Measurements from ENCODE around the gene LIN9.
"Not testable (repeated sequence)": the region's sequence is repeated elsewhere in the genome, so short reads cannot be mapped to it uniquely, and the experiment has no call there.

Gene LIN9

DNA sequence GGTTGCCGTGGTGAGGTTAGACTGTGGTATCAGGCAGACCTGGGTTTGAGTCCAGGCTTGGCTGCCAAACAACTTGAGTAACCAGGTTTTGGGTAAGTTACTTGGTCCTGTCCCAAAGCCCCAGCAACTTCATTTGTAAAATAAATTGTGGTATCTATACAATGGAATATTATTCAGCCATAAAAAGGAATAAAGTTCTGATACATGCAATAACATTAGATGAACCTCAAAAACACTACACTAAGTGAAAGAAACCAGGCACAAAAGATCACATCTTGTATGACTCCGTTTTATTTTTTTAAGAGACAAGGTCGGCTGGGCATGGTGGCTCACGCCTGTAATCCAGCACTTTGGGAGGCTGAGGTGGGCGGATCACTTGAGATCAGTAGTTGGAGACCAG is 101.9 kb downstream of the LIN9 start:
- Histone ChIP-seq H3K9me3 (ENCODE audit: control insufficient read depth, low read length) (no peaks in the 10 kb centered on the region), H3K4me2 (ENCODE audit: low read length) (no peak overlapping the region), H3K4me3 (ENCODE audit: low read depth, low read length) (no peak overlapping the region), H3K27ac (no peak overlapping the region), H3K79me2 (no peaks in the 10 kb centered on the region), H3K36me3 (ENCODE audit: control insufficient read depth, insufficient read depth, low read length) (no peaks in the 10 kb centered on the region), H3K27me3 (ENCODE audit: control insufficient read depth, insufficient read depth, low read length) (no peaks in the 10 kb centered on the region), H3K4me1 (no peaks in the 10 kb centered on the region), H3K9ac (no peak overlapping the region), H2AFZ (no peak overlapping the region)
- TF ChIP-seq, protein P1, sequence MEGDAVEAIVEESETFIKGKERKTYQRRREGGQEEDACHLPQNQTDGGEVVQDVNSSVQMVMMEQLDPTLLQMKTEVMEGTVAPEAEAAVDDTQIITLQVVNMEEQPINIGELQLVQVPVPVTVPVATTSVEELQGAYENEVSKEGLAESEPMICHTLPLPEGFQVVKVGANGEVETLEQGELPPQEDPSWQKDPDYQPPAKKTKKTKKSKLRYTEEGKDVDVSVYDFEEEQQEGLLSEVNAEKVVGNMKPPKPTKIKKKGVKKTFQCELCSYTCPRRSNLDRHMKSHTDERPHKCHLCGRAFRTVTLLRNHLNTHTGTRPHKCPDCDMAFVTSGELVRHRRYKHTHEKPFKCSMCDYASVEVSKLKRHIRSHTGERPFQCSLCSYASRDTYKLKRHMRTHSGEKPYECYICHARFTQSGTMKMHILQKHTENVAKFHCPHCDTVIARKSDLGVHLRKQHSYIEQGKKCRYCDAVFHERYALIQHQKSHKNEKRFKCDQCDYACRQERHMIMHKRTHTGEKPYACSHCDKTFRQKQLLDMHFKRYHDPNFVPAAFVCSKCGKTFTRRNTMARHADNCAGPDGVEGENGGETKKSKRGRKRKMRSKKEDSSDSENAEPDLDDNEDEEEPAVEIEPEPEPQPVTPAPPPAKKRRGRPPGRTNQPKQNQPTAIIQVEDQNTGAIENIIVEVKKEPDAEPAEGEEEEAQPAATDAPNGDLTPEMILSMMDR (IDR thresholded peaks at IDR 0.05), result no peak

DNA sequence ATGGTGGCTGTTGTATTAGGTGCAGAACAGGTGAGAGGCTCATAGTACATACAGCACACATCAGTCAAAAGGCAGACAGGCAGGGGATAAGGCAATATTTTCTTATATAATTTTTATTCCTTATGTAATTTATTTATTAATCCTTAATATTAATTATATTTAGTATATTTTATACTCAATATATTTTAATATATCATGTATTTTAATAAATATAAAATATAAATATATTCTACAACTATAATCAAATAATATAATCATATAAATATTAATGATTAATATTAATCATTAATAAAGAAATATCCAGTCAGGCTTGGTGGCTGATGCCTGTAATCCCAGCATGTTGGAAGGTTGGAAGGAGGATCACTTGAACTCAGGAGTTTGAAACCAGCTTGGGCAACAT is 104.8 kb downstream of the LIN9 start:
- Histone ChIP-seq H3K9ac (no peak overlapping the region), H3K4me3 (ENCODE audit: low read depth, low read length) (no peak overlapping the region), H3K79me2 (no peaks in the 10 kb centered on the region)

DNA sequence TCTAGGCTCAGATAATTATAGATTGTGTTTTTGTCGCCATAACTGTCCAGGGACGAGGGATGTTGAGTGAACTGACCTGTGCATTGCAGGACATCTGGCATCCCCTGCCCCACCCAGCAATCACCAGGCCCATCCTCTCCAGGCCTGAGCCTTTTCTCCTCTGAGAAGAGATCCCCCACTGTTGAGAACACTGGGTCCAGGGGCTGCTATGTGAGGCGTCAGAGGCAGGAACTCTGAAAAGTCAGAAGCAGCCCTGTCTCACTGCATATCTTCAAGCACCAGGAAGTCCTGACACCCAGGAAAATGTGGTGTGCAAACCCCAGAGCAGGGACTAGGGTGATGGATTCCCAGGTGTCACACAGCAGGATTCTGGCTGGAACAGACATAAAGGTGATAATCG is 105.3 kb downstream of the LIN9 start:
- Histone ChIP-seq H3K9ac (no peak overlapping the region), H3K27me3 (ENCODE audit: control insufficient read depth, insufficient read depth, low read length) (no peaks in the 10 kb centered on the region), H3K36me3 (ENCODE audit: control insufficient read depth, insufficient read depth, low read length) (no peaks in the 10 kb centered on the region), H3K4me3 (ENCODE audit: low read depth, low read length) (no peak overlapping the region), H3K79me2 (no peaks in the 10 kb centered on the region), H3K27ac (no peak overlapping the region), H3K4me1 (no peaks in the 10 kb centered on the region), H3K4me2 (ENCODE audit: low read length) (no peak overlapping the region), H2AFZ (no peak overlapping the region), H3K9me3 (ENCODE audit: control insufficient read depth, low read length) (no peaks in the 10 kb centered on the region)
- TF ChIP-seq, protein P1 (IDR thresholded peaks at IDR 0.05), result no peak

More for the DNA sequence above, 104.8 kb downstream of the LIN9 start:
- Histone ChIP-seq H3K9me3 (ENCODE audit: control insufficient read depth, low read length) (no peaks in the 10 kb centered on the region), H3K4me1 (no peaks in the 10 kb centered on the region), H3K27me3 (ENCODE audit: control insufficient read depth, insufficient read depth, low read length) (no peaks in the 10 kb centered on the region), H3K27ac (no peak overlapping the region), H3K4me2 (ENCODE audit: low read length) (no peak overlapping the region), H2AFZ (no peak overlapping the region), H3K36me3 (ENCODE audit: control insufficient read depth, insufficient read depth, low read length) (no peaks in the 10 kb centered on the region)
- TF ChIP-seq, protein P1 (IDR thresholded peaks at IDR 0.05), result no peak

DNA sequence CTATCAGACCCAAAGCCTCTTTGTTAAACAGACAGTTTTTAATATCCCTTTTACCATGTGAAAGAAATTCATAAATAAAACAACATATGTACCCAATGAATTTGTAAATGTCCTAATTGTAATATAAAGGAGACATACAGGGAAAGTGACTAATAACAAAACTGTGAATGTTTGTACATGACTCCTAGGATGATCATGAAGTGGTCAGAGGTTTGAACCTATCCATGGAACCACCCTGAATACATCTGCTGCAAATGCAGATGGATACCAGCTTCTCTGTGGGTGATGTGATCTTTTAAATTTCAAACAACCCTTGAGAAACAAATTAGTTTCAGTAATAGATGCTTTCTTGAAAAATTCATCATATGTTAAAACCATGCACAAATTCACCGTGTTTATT is 105.7 kb downstream of the LIN9 start:
- Histone ChIP-seq H3K36me3 (ENCODE audit: control insufficient read depth, insufficient read depth, low read length) (no peaks in the 10 kb centered on the region), H3K9me3 (ENCODE audit: control insufficient read depth, low read length) (no peaks in the 10 kb centered on the region), H2AFZ (no peak overlapping the region), H3K79me2 (no peaks in the 10 kb centered on the region), H3K4me2 (ENCODE audit: low read length) (no peak overlapping the region), H3K4me3 (ENCODE audit: low read depth, low read length) (no peak overlapping the region), H3K27ac (no peak overlapping the region), H3K9ac (no peak overlapping the region), H3K4me1 (no peaks in the 10 kb centered on the region), H3K27me3 (ENCODE audit: control insufficient read depth, insufficient read depth, low read length) (no peaks in the 10 kb centered on the region)
- TF ChIP-seq, protein P1 (IDR thresholded peaks at IDR 0.05), result no peak

DNA sequence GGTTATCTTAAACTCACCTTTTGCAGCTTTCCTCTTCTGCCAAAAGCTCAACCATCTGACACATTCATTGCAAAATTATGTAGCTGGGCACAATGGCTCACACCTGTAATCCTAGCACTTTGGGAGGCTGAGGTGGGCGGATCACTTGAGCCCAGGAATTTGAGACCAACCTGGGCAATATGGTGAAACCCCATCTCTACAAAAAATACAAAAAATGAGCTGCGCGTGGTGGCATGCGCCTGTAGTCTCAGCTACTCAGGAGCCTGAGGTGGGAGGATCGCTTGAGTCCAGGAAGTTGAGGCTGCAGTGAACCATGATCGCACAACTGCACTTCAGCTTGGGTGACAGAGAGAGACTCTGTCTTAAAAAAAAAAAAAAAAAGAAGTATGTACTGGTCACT is 106.3 kb downstream of the LIN9 start:
- H3K79me2 ChIP-seq; H3K9ac ChIP-seq; H3K27me3 ChIP-seq (ENCODE audit: control insufficient read depth, insufficient read depth, low read length); H3K9me3 ChIP-seq (ENCODE audit: control insufficient read depth, low read length); H3K4me3 ChIP-seq (ENCODE audit: low read depth, low read length); H3K36me3 ChIP-seq (ENCODE audit: control insufficient read depth, insufficient read depth, low read length); H3K27ac ChIP-seq; H3K4me1 ChIP-seq; H3K4me2 ChIP-seq (ENCODE audit: low read length); H2AFZ ChIP-seq: not testable (repeated sequence)

All from parathyroid adenoma (tissue), 2 donors.